Panc1 (cell line): Measurements from ENCODE around the gene FRK. TPM values are rescaled to one million over a fixed set of nuclear protein-coding genes. Genes with fewer than 3 reads are reported as not detected.
"Not testable (repeated sequence)": the region's sequence is repeated elsewhere in the genome, so short reads cannot be mapped to it uniquely, and the experiment has no call there.

Experiments used
- ATAC-seq: fragments of 200-7000 bp; cut with Tn5 transposase; 2 replicates; pipeline ENCODE4 v1.9.1; 2020; ENCODE audit warnings: mild to moderate bottlenecking, moderate library complexity
- BruUV-seq: library from RNA; stranded (reverse); fragments of 400-500 nt; replicated peaks from 2 replicates; lab custom pipeline; 2021; lab: Mats Ljungman, UMichigan
- CTCF ChIA-PET: fragments of 300-600 bp; sonication (Branson Sonifier 250); formaldehyde crosslinking; loops from one replicate; lab custom pipeline; 2022; ENCODE audit warnings: antibody characterized with exemption; lab: Charles Lee
- POLR2A ChIA-PET: fragments of 300-600 bp; sonication (Branson Sonifier 250); formaldehyde crosslinking; loops from one replicate; lab custom pipeline; 2022; ENCODE audit warnings: antibody characterized with exemption; lab: Charles Lee
- DNase-seq: peaks from one replicate; pipeline ENCODE4 v3.0.0-alpha.2; 2010; ENCODE audit warnings: low read depth, low spot score
- H3K27ac ChIP-seq: 2 replicates; pipeline ENCODE4 v1.5.1; 2011; ENCODE audit warnings: mild to moderate bottlenecking, low read length, inconsistent platforms
- H3K27me3 ChIP-seq: fragments of 200-500 bp; sonication (Bioruptor generic); 2 replicates; pipeline ENCODE4 v1.6.0; 2014; ENCODE audit warnings: low read length, inconsistent platforms; ENCODE audit not compliant: control insufficient read depth, insufficient read depth
- H3K36me3 ChIP-seq: fragments of 200-500 bp; sonication (Bioruptor generic); 2 replicates; pipeline ENCODE4 v1.5.1; 2014; ENCODE audit warnings: inconsistent platforms, mild to moderate bottlenecking, low read length, moderate library complexity; ENCODE audit not compliant: control insufficient read depth, insufficient read depth
- H3K4me1 ChIP-seq: 2 replicates; pipeline ENCODE4 v1.5.1; 2011; ENCODE audit warnings: inconsistent platforms, mild to moderate bottlenecking, low read length, moderate library complexity; ENCODE audit not compliant: control insufficient read depth, insufficient read depth
- H3K4me3 ChIP-seq, 2 experiments: 2 replicates each; pipeline ENCODE4 v1.5.1; 2011 to 2012; ENCODE audit warnings: low read depth in 2 of 2, low read length in 2 of 2, mild to moderate bottlenecking in 2 of 2, inconsistent platforms in 1 of 2, moderate library complexity in 1 of 2
- H3K9me3 ChIP-seq: fragments of 200-500 bp; sonication (Bioruptor generic); 2 replicates; pipeline ENCODE4 v1.5.1; 2014; ENCODE audit warnings: low read depth, mild to moderate bottlenecking, inconsistent platforms, low read length, moderate library complexity; ENCODE audit not compliant: control insufficient read depth, insufficient read depth
- CTCF ChIP-seq: fragments of 450-650 bp; IDR thresholded peaks from 2 replicates; pipeline ENCODE4 v1.5.1; 2017; ENCODE audit warnings: mild to moderate bottlenecking
- POLR2AphosphoS5 ChIP-seq: IDR thresholded peaks from 2 replicates; pipeline ENCODE4 v1.6.1; 2012; ENCODE audit warnings: mild to moderate bottlenecking, low read depth, low read length, moderate library complexity
- SIN3A ChIP-seq: IDR thresholded peaks from 2 replicates; pipeline ENCODE4 v1.6.1; 2012; ENCODE audit warnings: low read depth, mild to moderate bottlenecking, low read length, moderate library complexity, borderline replicate concordance; ENCODE audit not compliant: insufficient read depth
- TCF7L2 ChIP-seq: IDR thresholded peaks from 2 replicates; pipeline ENCODE4 v1.6.1; 2011; ENCODE audit warnings: mild to moderate bottlenecking, low read depth, low read length, inconsistent platforms
- in situ Hi-C: cut with HindIII; loops from 2 replicates; pipeline ENCODE4 v1.10.0; 2016; ENCODE audit warnings: low sequenced_read_pairs, low pct_unique_long_range_greater_than_20kb
- intact Hi-C: fragments of 100-400 bp; cut with micrococcal nuclease; formaldehyde crosslinking; loops from one replicate; pipeline ENCODE4 v1.10.0; 2022; ENCODE audit not compliant: unreplicated experiment
- total RNA-seq: library from RNA; stranded (reverse); gene quantifications from one replicate; pipeline ENCODE4 v1.2.1, GENCODE V29; 2021; ENCODE audit not compliant: unreplicated experiment
- TF ChIP-seq, protein P1 (sequence below), 2 experiments: IDR thresholded peaks; 2 replicates each; pipeline ENCODE4 v1.6.1; 2011 to 2012; ENCODE audit warnings: low read depth in 2 of 2, control low read depth in 1 of 2, low read length in 1 of 2, mild to moderate bottlenecking in 1 of 2, moderate library complexity in 1 of 2; ENCODE audit not compliant: insufficient read depth in 1 of 2

Gene FRK
- total RNA-seq, 1 experiment from 2014 or later, result 2.5 TPM

- TF ChIP-seq POLR2AphosphoS5 (no peak), TCF7L2 (no peak), CTCF (no peak), SIN3A (no peak)
- TF ChIP-seq, protein P1, sequence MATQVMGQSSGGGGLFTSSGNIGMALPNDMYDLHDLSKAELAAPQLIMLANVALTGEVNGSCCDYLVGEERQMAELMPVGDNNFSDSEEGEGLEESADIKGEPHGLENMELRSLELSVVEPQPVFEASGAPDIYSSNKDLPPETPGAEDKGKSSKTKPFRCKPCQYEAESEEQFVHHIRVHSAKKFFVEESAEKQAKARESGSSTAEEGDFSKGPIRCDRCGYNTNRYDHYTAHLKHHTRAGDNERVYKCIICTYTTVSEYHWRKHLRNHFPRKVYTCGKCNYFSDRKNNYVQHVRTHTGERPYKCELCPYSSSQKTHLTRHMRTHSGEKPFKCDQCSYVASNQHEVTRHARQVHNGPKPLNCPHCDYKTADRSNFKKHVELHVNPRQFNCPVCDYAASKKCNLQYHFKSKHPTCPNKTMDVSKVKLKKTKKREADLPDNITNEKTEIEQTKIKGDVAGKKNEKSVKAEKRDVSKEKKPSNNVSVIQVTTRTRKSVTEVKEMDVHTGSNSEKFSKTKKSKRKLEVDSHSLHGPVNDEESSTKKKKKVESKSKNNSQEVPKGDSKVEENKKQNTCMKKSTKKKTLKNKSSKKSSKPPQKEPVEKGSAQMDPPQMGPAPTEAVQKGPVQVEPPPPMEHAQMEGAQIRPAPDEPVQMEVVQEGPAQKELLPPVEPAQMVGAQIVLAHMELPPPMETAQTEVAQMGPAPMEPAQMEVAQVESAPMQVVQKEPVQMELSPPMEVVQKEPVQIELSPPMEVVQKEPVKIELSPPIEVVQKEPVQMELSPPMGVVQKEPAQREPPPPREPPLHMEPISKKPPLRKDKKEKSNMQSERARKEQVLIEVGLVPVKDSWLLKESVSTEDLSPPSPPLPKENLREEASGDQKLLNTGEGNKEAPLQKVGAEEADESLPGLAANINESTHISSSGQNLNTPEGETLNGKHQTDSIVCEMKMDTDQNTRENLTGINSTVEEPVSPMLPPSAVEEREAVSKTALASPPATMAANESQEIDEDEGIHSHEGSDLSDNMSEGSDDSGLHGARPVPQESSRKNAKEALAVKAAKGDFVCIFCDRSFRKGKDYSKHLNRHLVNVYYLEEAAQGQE (IDR thresholded peaks at IDR 0.05; ENCODE audit: insufficient read depth in 1 of 2, low read depth in 2 of 2, low read length in 1 of 2), result no peak
- ChIA-PET POLR2A (no interaction called here), CTCF (no interaction called here)
- H3K9me3 ChIP-seq, result no peaks in the 10 kb centered on the region; the same call in 1 of the 2 replicates
- no peaks in the 10 kb centered on the region for H3K4me1 ChIP-seq
- H3K36me3 ChIP-seq, result no peaks in the 10 kb centered on the region
- in situ Hi-C loops, result no loop called here
- H3K27me3 ChIP-seq, result no peaks in the 10 kb centered on the region
- H3K4me3 ChIP-seq, result no peak overlapping the region
- no peak for DNase-seq
- ATAC-seq, result no peak
- BruUV-seq, result no TSS peak
- H3K27ac ChIP-seq, result no peak overlapping the region
- intact Hi-C loops, result no loop called here
Observed at GRCh38 chr6:115932481-115932880, 128.2 kb downstream of the FRK start.

GRCh38 chr6:115928000-115928399 lies 132.7 kb downstream of the FRK start:
- DNase-seq, H3K36me3 ChIP-seq, H3K4me3 ChIP-seq, H3K27me3 ChIP-seq, intact Hi-C loops, H3K27ac ChIP-seq, in situ Hi-C loops, BruUV-seq, CTCF ChIA-PET, H3K4me1 ChIP-seq, POLR2A ChIA-PET, H3K9me3 ChIP-seq, ATAC-seq: not testable (repeated sequence)

- Histone ChIP-seq H3K4me1 (no peaks in the 10 kb centered on the region), H3K9me3 (0 out of 2 replicates have a peak, but pooled peaks cover 3% of the 10 kb centered on the region), H3K27me3 (no peaks in the 10 kb centered on the region), H3K27ac (no peak overlapping the region), H3K36me3 (no peaks in the 10 kb centered on the region), H3K4me3 (no peak overlapping the region)
- BruUV-seq, result no TSS peak
- DNase-seq, result no peak
- ChIA-PET CTCF (no interaction called here), POLR2A (no interaction called here)
- no peak for ATAC-seq
- TF ChIP-seq CTCF (no peak), TCF7L2 (no peak), SIN3A (no peak), POLR2AphosphoS5 (no peak)
- TF ChIP-seq, protein P1 (IDR thresholded peaks at IDR 0.05; ENCODE audit: insufficient read depth in 1 of 2, low read depth in 2 of 2, low read length in 1 of 2), result no peak
- intact Hi-C loops, result no loop called here
- in situ Hi-C loops, result no loop called here
Observed at GRCh38 chr6:115922971-115923370, 137.7 kb downstream of the FRK start.
